ENCODE results near the gene COG6.

The COG6 gene

GRCh38 chr13:39682310-39682709, 26.8 kb downstream of the COG6 start:
- DNase-seq = no peak

GRCh38 chr13:39682788-39683187, 27.3 kb downstream of the COG6 start:
- no peak for DNase-seq

- DNase-seq = no peak
Measured at GRCh38 chr13:39684531-39685137, 29.2 kb downstream of the COG6 start.

- no peak for DNase-seq
Measured at GRCh38 chr13:39685652-39686051, 30.2 kb downstream of the COG6 start.

- DNase-seq = no peak
Measured at GRCh38 chr13:39688278-39688677, 32.8 kb downstream of the COG6 start.

GRCh38 chr13:39688699-39689405, 33.4 kb downstream of the COG6 start:
- DNase-seq = no peak

GRCh38 chr13:39692660-39693438, 37.4 kb downstream of the COG6 start:
- DNase-seq = peak; percentile 44

- no peak for DNase-seq
Measured at GRCh38 chr13:39699274-39699673, 43.8 kb downstream of the COG6 start.

- no peak for DNase-seq
Measured at GRCh38 chr13:39712626-39713025, 57.2 kb downstream of the COG6 start.

- peak; percentile 33 for DNase-seq
Measured at GRCh38 chr13:39729156-39729555, 73.7 kb downstream of the COG6 start.

- DNase-seq = no peak
Measured at GRCh38 chr13:39734952-39735351, 79.5 kb downstream of the COG6 start.

GRCh38 chr13:39737047-39737446, 81.6 kb downstream of the COG6 start:
- no peak for DNase-seq

GRCh38 chr13:39740761-39741160, 85.3 kb downstream of the COG6 start:
- DNase-seq = no peak

- no peak for DNase-seq
Measured at GRCh38 chr13:39748961-39749360, 93.5 kb downstream of the COG6 start.

- DNase-seq = no peak
Measured at GRCh38 chr13:39749528-39749927, 94.1 kb downstream of the COG6 start.

GRCh38 chr13:39751805-39752204, 96.3 kb downstream of the COG6 start:
- no peak for DNase-seq

- no peak for DNase-seq
Measured at GRCh38 chr13:39760521-39760920, 105.1 kb downstream of the COG6 start.

- peak; percentile 76 for DNase-seq
Measured at GRCh38 chr13:39765801-39766463, 110.5 kb downstream of the COG6 start.

- DNase-seq = peak; percentile 50
Measured at GRCh38 chr13:39766464-39767158, 111.1 kb downstream of the COG6 start.

GRCh38 chr13:39767791-39768517, 112.5 kb downstream of the COG6 start:
- no peak for DNase-seq

GRCh38 chr13:39768962-39769361, 113.5 kb downstream of the COG6 start:
- no peak for DNase-seq

All from femur (tissue), 1 donor.